CD4-positive, alpha-beta T cell treated with Interleukin-4 for 4 hours (primary cell): ENCODE data around the gene MYCL.

Source experiments
- DNase-seq: peaks from one replicate; pipeline ENCODE4 v3.0.0-alpha.2; 2020

Gene MYCL

GRCh38 chr1:39850606-39851216 lies 51.0 kb downstream of the MYCL start:
- DNase-seq: no peak

GRCh38 chr1:39849203-39849602 lies 52.5 kb downstream of the MYCL start:
- no peak for DNase-seq

GRCh38 chr1:39847940-39848339 lies 53.8 kb downstream of the MYCL start:
- DNase-seq: no peak

- DNase-seq: no peak
Measured at GRCh38 chr1:39846796-39847195, 54.9 kb downstream of the MYCL start.

- DNase-seq: peak; percentile 88
Measured at GRCh38 chr1:39845569-39846566, 55.8 kb downstream of the MYCL start.
